SK-N-DZ (cell line): Measurements from ENCODE around the gene ATG4D.
"Not testable (repeated sequence)": the region's sequence is repeated elsewhere in the genome, so short reads cannot be mapped to it uniquely, and the experiment has no call there.

Source experiments
- DNase-seq: peaks from one replicate; pipeline ENCODE4 v3.0.0-alpha.2; 2015; ENCODE audit warnings: low spot score

The ATG4D gene

GRCh38 chr19:10518444-10519361 is 25.0 kb upstream of the ATG4D start:
- no peak for DNase-seq

GRCh38 chr19:10519421-10519820 is 24.3 kb upstream of the ATG4D start:
- DNase-seq, result no peak

DNA sequence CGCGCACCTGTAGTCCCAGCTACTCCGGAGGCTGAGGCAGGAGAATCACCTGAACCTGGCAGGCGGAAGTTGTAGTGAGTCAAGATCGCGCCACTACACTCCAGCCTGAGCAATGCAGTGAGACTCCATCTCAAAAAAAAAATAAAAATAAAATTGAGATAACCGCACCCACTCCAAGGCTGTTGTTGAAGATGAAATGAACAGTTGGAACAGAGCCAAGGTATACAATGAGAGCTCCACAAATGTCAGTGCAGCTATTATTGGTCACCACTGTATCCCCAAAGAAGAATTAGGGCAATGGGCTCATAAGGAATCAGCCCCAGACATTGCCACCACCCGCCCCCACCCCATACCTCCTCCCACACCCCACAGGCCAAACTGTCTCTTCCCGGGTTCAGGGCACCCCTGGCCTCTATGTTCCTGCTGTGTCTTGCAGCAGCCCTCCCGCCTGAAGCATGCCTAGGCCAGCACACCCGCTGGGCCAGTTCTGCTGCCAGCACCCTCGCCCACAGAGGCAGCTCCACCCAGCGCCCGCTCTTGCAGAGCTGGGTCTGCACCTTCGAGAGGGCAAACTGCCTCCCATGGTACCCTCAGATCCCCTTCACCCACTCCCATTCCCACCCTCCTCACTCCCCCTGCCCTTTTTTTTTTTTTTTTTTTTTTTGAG is 22.9 kb upstream of the ATG4D start:
- DNase-seq, result no peak

DNA sequence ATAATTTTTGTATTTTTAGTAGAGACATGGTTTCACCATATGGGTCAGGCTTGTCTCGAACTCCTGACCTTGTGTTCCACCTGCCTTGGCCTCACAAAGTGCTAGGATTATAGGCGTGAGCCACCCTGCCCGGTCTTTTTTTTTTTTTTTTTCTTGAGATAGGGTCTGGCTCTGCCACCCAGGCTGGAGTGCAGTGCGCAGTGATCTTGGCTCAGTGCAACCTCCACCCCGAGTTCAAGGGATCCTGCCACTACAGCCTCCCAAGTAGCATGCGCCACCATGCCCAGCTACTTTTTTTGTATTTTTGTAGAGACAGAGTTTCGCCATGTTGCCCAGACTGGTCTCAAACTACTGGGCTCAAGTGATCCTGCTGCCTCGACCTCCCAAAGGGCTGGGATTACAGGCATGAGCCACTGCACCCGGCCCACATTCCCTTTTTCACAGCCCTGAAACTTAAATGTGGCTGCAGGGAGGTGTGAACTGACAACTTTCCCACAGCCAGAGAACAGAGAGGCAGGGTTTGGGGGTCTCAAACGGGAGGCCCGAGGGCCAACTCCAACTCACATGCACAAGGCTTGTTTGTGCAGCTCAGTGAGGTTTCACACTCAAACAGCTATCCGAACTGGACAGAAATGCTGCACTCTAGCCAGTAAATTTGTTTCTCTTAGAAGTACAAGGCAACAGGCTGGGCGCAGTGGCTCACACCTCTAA is 22.1 kb upstream of the ATG4D start:
- DNase-seq, result no peak

- no peak for DNase-seq
These were observed 20.5 kb upstream of the ATG4D start for GRCh38 chr19:10523135-10523636.

DNA sequence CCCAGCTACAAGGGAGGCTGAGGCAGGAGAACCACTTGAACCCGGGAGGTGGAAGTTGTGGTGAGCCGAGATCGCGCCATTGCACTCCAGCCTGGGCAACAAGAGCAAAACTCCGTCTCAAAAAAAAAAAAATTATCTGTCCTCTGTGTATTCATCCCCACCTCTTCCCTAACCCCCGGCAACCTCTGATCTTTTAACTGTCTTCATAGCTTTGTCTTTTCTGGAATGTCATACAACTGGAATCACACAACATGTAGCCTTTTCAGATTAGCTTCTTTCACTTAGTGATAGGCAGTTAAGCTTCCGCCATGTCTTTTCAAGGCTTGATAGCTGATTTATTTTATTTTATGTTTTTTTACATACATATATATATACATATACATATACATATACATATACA is 18.1 kb upstream of the ATG4D start:
- no peak for DNase-seq

- DNase-seq, result not testable (repeated sequence)
These were observed 16.8 kb upstream of the ATG4D start for GRCh38 chr19:10526887-10527286.

GRCh38 chr19:10532457-10532856 is 11.2 kb upstream of the ATG4D start:
- no peak for DNase-seq

DNA sequence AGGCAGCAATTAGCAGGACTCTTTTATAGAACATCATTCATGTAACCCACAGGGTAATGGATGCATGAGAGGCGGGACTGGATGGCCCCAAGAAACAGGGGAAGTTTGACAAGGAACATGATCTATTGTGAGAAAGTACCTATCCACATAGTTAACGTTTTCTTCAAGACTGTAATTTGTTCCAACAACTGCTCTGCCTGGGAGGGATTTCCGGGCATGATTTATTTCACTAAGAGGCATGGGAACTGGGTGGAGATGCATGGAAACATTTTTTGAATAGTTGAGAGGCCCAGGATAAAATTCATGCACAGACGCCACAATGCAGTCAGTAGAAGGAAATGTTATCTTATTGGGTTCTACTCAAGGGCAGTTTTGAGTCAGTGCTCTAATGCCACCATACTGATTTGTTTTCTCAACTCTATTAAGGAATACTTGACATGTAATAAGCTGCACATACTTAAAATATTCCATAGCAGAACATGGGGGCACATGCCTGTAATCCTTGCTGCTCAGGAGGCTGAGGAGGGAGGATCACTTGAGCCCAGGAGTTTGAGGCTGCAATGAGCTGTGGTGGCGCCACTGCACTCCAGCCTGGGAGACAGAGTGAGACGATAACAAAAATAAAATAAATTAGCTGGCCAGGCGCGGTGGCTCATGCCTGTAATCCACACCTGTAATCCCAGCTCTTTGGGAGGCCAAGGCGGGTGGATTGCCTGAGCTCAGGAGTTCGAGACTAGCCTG is 9.9 kb upstream of the ATG4D start:
- DNase-seq, result no peak

DNA sequence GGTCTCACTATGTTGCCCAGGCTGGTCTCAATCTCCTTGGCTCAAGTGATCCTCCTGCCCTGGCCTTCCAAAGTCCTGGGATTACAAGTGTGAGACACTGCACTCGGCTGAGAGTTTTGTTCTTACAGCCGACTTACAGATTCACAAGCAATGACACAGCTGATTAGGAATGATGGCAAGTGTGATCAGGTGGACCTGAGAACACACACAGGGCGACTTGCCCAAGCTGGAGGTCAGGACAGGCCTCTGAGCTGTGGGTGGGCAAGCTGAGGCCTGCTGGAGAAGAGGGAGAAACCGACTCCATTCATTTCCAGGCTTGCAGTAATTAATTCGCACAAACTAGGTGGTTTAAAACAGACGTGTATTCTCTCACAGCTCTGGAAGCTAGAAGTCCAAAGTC is 8.1 kb upstream of the ATG4D start:
- DNase-seq, result no peak

DNA sequence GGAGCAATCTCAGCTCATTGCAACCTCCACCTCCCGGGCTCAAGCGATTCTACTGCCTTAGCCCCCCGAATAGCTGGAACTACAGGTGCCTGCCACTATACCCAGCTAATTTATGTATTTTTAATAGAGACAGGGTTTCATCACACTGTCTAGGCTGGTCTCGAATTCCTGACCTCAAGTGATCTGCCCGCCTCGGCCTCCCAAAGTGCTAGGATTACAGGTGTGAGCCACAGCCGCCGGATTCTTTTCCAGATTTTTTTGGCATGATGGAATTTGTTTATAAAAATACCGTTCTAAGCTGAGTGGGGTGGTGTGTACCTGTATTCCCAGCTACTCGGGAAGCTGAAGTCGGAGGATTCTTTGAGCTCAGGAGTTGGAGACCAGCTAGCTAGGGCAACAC is 6.0 kb upstream of the ATG4D start:
- no peak for DNase-seq

DNA sequence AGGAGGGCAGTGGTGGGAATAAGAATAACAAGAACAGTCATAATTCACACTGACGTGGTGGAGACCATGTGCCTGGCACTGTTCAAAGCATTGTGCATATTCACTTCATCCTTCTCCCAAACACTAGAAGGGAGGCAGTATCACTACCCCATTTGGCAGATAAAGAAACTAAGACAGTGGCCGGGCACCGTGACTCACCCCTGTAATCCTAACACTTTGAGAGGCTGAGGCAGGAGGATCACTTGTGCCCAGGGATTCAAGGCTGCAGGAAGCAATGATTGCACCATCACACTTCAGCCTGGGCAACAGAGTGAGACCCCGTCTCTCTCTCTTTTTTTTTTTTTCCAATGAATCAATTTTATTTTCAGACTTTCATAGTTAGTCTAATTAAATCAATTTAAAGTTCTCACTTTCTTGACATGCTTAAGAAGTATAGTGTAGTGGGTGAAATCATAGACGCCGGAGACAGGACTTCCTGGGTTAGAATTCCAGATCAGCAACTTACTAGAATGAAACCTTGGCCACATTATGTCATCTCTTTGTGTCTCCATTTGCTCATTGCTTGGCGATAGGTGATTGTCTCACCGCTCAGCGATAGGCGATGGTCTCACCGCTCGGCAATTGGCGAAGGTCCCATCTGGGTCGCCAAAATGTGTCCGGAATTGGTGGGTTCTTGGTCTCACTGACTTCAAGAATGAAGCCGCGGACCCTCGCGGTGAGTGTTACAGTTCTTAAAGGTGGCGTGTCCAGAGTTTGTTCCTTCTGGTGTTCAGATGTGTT is 5.3 kb upstream of the ATG4D start:
- DNase-seq, result no peak

DNA sequence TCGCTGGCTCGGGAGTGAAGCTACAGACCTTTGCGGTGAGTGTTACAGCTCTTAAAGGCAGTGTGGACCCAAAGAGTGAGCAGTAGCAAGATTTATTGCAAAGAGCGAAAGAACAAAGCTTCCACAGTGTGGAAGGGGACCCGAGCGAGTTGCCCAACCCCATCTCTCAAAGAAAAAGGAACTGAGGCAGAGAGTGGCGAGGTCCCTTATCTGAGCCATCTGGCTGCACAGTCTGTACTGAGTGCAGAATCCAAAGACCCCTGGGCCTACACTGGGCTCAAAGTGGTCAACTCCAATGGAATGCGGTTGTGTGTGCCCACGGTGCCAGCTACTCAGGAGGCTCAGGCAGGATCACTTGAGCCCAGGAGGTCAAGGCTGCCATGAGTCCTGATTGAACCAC is 4.7 kb upstream of the ATG4D start:
- not testable (repeated sequence) for DNase-seq

DNA sequence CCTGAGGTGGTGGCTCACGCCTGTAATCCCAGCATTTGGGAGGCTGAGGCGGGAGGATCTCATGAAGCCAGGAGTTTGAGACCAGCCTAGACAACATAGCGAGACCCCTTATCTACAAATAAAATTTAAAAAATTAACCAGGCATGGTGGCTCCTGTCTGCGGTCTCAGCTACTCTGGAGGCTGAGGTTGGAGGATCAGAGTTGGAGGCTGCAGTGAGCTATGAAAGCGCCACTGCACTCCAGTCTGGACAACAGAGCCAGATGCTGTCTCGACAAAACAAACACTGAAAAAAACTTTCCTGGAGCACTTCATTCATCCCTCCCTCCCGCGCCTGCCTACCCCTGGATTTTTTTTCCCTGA is 665 bp upstream of the ATG4D start:
- DNase-seq, result no peak

GRCh38 chr19:10544242-10544752 is 593 bp downstream of the ATG4D start:
- no peak for DNase-seq

DNA sequence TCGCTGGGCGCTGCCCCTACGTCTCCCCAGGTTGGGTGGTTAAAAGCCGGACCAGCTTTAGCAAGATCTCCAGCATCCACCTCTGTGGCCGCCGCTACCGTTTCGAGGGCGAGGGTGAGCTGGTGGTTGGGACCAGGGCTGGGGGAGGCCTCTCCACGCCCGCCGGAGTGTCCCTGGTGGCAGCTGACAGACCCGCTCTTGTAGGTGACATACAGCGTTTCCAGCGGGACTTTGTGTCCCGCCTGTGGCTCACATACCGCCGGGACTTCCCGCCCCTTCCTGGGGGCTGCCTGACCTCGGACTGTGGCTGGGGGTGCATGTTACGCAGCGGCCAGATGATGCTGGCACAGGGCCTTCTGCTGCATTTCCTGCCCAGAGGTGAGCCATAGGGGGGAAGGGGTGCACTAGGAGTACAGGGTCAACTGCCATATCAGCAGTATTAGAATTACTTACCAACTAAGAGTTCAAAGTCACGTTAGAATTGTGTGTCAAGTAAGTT is 1.1 kb downstream of the ATG4D start:
- DNase-seq, result no peak

GRCh38 chr19:10546817-10547216 is 3.1 kb downstream of the ATG4D start:
- DNase-seq, result no peak

GRCh38 chr19:10548746-10549276 is 5.1 kb downstream of the ATG4D start:
- DNase-seq, result no peak

GRCh38 chr19:10549733-10550132 is 6.0 kb downstream of the ATG4D start:
- DNase-seq, result no peak

- no peak for DNase-seq
These were observed 6.6 kb downstream of the ATG4D start for GRCh38 chr19:10550336-10550735.
